ENCODE measurements around the gene MAGOH. TPM values are rescaled to one million over a fixed set of nuclear protein-coding genes. Genes with fewer than 3 reads are reported as not detected.

The MAGOH gene
- total and polyA plus RNA-seq, 2 of the 13 experiments (the other 11 are each of a cell fraction or from before 2014, with no cell fraction given): 24.1 to 87.0 TPM

DNA sequence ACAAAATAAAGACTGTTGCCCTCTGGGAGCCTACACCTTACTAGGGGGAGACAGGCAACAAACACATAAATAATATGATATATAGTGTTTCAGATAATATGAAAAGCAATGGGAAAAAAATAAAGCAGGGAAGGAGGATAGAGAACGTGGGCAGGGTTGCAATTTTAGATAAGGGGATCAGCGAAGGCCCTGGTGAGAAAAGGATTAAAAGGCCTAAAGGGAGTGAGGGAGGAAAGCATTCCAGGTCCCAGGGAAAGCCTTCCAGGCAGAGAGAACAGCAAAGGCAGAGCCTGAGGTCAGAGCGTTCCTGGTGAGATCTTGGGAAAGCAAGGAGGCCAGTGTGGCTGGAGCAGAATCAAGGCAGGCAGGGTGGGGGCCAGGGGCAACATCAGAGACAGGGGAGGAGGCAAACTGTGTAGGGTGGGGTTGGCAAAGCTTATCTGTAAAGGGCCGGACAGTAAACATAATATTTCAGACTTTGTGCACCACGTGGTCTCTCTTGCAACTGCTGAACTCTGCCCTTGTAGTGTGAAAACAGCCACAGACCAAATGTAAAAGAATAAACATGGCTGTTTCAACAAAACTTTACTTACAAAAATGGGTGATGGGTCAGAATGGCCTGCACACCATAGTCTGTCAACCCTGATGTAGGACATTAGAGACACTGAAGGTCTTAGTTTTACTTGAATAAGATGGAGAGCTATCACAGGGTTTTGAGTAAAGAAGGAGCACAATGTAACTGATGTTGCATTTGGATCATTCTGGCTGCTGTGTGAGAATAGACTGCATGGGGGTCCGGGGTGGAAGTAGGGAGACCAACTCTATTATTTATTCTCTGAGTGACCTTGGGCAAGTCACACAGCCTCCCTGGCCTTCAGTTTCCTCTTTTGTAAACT is 55.0 kb downstream of the MAGOH start (continued):
- TF ChIP-seq, protein P1, sequence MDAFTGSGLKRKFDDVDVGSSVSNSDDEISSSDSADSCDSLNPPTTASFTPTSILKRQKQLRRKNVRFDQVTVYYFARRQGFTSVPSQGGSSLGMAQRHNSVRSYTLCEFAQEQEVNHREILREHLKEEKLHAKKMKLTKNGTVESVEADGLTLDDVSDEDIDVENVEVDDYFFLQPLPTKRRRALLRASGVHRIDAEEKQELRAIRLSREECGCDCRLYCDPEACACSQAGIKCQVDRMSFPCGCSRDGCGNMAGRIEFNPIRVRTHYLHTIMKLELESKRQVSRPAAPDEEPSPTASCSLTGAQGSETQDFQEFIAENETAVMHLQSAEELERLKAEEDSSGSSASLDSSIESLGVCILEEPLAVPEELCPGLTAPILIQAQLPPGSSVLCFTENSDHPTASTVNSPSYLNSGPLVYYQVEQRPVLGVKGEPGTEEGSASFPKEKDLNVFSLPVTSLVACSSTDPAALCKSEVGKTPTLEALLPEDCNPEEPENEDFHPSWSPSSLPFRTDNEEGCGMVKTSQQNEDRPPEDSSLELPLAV (CRISPR knock-in tag; conservative IDR thresholded peaks at IDR 0.05; ENCODE audit: low read depth): no peak
- TF ChIP-seq, protein P2, sequence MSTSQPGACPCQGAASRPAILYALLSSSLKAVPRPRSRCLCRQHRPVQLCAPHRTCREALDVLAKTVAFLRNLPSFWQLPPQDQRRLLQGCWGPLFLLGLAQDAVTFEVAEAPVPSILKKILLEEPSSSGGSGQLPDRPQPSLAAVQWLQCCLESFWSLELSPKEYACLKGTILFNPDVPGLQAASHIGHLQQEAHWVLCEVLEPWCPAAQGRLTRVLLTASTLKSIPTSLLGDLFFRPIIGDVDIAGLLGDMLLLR (CRISPR knock-in tag; IDR thresholded peaks at IDR 0.05): no peak
- TF ChIP-seq, protein P3, sequence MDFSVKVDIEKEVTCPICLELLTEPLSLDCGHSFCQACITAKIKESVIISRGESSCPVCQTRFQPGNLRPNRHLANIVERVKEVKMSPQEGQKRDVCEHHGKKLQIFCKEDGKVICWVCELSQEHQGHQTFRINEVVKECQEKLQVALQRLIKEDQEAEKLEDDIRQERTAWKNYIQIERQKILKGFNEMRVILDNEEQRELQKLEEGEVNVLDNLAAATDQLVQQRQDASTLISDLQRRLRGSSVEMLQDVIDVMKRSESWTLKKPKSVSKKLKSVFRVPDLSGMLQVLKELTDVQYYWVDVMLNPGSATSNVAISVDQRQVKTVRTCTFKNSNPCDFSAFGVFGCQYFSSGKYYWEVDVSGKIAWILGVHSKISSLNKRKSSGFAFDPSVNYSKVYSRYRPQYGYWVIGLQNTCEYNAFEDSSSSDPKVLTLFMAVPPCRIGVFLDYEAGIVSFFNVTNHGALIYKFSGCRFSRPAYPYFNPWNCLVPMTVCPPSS (IDR thresholded peaks at IDR 0.05): no peak
- peak; percentile 84 for TF ChIP-seq CCAR2 (optimal IDR thresholded peaks at IDR 0.05; ENCODE audit: low read depth, low read length)
- TF ChIP-seq, protein P4, sequence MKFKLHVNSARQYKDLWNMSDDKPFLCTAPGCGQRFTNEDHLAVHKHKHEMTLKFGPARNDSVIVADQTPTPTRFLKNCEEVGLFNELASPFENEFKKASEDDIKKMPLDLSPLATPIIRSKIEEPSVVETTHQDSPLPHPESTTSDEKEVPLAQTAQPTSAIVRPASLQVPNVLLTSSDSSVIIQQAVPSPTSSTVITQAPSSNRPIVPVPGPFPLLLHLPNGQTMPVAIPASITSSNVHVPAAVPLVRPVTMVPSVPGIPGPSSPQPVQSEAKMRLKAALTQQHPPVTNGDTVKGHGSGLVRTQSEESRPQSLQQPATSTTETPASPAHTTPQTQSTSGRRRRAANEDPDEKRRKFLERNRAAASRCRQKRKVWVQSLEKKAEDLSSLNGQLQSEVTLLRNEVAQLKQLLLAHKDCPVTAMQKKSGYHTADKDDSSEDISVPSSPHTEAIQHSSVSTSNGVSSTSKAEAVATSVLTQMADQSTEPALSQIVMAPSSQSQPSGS (CRISPR knock-in tag; IDR thresholded peaks at IDR 0.05): peak; percentile 69
- TF ChIP-seq RFX1 (IDR thresholded peaks at IDR 0.05): no peak
- TF ChIP-seq, protein P5, sequence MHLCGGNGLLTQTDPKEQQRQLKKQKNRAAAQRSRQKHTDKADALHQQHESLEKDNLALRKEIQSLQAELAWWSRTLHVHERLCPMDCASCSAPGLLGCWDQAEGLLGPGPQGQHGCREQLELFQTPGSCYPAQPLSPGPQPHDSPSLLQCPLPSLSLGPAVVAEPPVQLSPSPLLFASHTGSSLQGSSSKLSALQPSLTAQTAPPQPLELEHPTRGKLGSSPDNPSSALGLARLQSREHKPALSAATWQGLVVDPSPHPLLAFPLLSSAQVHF (CRISPR knock-in tag; IDR thresholded peaks at IDR 0.05): 0 out of 2 replicates have a peak, but pooled peaks have one; percentile 1
- peak; percentile 99 for TF ChIP-seq RXRB (CRISPR knock-in tag; IDR thresholded peaks at IDR 0.05; ENCODE audit: borderline replicate concordance)
- TF ChIP-seq TSC22D2 (CRISPR knock-in tag; IDR thresholded peaks at IDR 0.05; ENCODE audit: borderline replicate concordance): no peak
- TF ChIP-seq MAZ (IDR thresholded peaks at IDR 0.05; ENCODE audit: borderline replicate concordance, low read depth, low read length): peak; percentile 93
- peak; percentile 69 for TF ChIP-seq MAZ (CRISPR knock-in tag; IDR thresholded peaks at IDR 0.05; ENCODE audit: low read depth)
- no peak for TF ChIP-seq NONO (IDR thresholded peaks at IDR 0.05)
- TF ChIP-seq NONO (CRISPR knock-in tag; conservative IDR thresholded peaks at IDR 0.05): peak; percentile 79
- TF ChIP-seq KMT2A (CRISPR knock-in tag; IDR thresholded peaks at IDR 0.05): no peak
- TF ChIP-seq ZNF552 (CRISPR knock-in tag; IDR thresholded peaks at IDR 0.05; ENCODE audit: borderline replicate concordance): peak; percentile 42; the same call in 1 of the 2 replicates
- peak; percentile 87 for TF ChIP-seq BCL6 (CRISPR knock-in tag; IDR thresholded peaks at IDR 0.05)
- no peak for TF ChIP-seq ZNF775 (CRISPR knock-in tag; IDR thresholded peaks at IDR 0.05; ENCODE audit: borderline replicate concordance)
- TF ChIP-seq TCF7 (IDR thresholded peaks at IDR 0.05; ENCODE audit: low read depth): peak; percentile 84
- no peak for TF ChIP-seq CHCHD3 (CRISPR knock-in tag; IDR thresholded peaks at IDR 0.05)
- TF ChIP-seq HMG20B (CRISPR knock-in tag; conservative IDR thresholded peaks at IDR 0.05): peak; percentile 45; the same call in 1 of the 2 replicates
- no peak for TF ChIP-seq ZNF598 (CRISPR knock-in tag; IDR thresholded peaks at IDR 0.05; ENCODE audit: borderline replicate concordance)

Measured in HepG2 (cell line).